ENCODE data around the gene KRTAP10-1. TPM values are rescaled to one million over a fixed set of nuclear protein-coding genes. Genes with fewer than 3 reads are reported as not detected.

The KRTAP10-1 gene
- total and polyA plus RNA-seq, 9 of the 15 experiments (the other 6 are each of a cell fraction or from before 2014, with no cell fraction given), result not detected

GRCh38 chr21:44575307-44576024 lies 35.5 kb upstream of the KRTAP10-1 start:
- H3K4me1 ChIP-seq (replicated peaks in 1 of 2; ENCODE audit: control insufficient read depth in 2 of 2, insufficient read depth in 2 of 2, low read length in 2 of 2), result peaks cover 0 to 11% of the 10 kb centered on the region in 2 experiments; a peak in 1 of 5 replicates
- no peak overlapping the region for H3K4me3 ChIP-seq
- no peak overlapping the region for H3K4me2 ChIP-seq (ENCODE audit: insufficient read depth, low read length)
- no peak overlapping the region for H3K27ac ChIP-seq (ENCODE audit: extremely low read depth, low read depth, low read length)
- no peak overlapping the region for H3K9ac ChIP-seq (ENCODE audit: insufficient read depth in 1 of 2, low read depth in 2 of 2, low read length in 2 of 2)
- H3K9me1 ChIP-seq (ENCODE audit: control insufficient read depth, insufficient read depth, low read length), result no peaks in the 10 kb centered on the region
- H3K36me3 ChIP-seq (ENCODE audit: control insufficient read depth, insufficient read depth, low read length), result no peaks in the 10 kb centered on the region
- under 1% methylated on average over 20 of the region's 20 CpGs for WGBS (ENCODE audit: insufficient coverage, low coverage, missing lambda C conversion rate)
- H3K79me2 ChIP-seq (ENCODE audit: control insufficient read depth, insufficient read depth, low read length), result no peaks in the 10 kb centered on the region
- ATAC-seq, result no peak
- no peak for FAIRE-seq
- DNase-seq (ENCODE audit: extremely low read depth in 1 of 4, low spot score in 3 of 4), result no peak
- peaks cover 20 to 56% of the 10 kb centered on the region in 2 experiments; a peak in 4 of 5 replicates for H3K27me3 ChIP-seq (ENCODE audit: control insufficient read depth in 2 of 2, insufficient read depth in 2 of 2, low read length in 2 of 2)
- ChIA-PET CTCF (ENCODE audit: low intra/inter-chr PET ratio) (no interaction called here), POLR2A (interaction anchor here (0.6 kb wide), 1 partner anchor 426 kb away, joined by 3 read pairs; no protein-coding TSS in a partner anchor)
- no TSS peak for BruUV-seq (replicated peaks)
- TF ChIP-seq ESRRA (IDR thresholded peaks at IDR 0.05; ENCODE audit: borderline replicate concordance, low read depth) (no peak), THRB (CRISPR knock-in tag; conservative IDR thresholded peaks at IDR 0.05) (no peak), ARID4B (CRISPR knock-in tag; IDR thresholded peaks at IDR 0.05) (no peak), PKNOX1 (IDR thresholded peaks at IDR 0.05) (0 out of 2 replicates have a peak, but pooled peaks have one; percentile 8), POLR3A (IDR thresholded peaks at IDR 0.05; ENCODE audit: borderline replicate concordance, extremely low read depth, insufficient read depth, insufficient read length) (no peak), RCOR1 (IDR thresholded peaks at IDR 0.05; ENCODE audit: borderline replicate concordance in 1 of 2, low read depth in 2 of 2, low read length in 2 of 2) (no peak)
- no peaks in the 10 kb centered on the region; the same call in none of the 2 replicates for H3K9me3 ChIP-seq (replicated peaks; ENCODE audit: control insufficient read depth, insufficient read depth, low read depth, low read length)
- in situ Hi-C loops (cut with MboI) (no loop called here), intact Hi-C loops (cut with micrococcal nuclease) (no loop called here)
- H2AFZ ChIP-seq (ENCODE audit: low read depth, low read length), result no peak overlapping the region
- no peaks in the 10 kb centered on the region for H4K20me1 ChIP-seq (replicated peaks; ENCODE audit: control insufficient read depth, insufficient read depth, low read length)

All from K562 (cell line).